ENCODE measurements around the gene ASH1L.

DNA sequence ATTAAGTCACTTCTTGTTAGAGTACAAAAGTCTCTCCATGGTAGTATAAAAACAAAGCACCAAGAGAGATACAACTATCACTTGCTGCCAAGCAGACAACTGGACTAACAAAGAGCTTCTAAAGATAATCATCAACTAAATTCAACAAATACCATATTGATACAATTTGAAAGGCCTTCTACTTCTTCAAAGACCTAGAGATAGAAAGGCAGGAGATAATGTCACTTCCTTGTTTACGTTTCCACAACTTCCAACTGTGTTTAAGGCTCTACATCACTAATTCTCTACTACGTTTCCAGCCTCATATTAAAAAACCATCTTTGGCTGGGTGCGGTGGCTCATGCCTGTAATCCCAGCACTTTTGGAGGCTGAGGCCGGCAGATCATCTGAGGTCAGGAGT, 104.5 kb downstream of the ASH1L start:
- TF ChIP-seq NR2C2 (CRISPR knock-in tag; IDR thresholded peaks at IDR 0.05) (no peak), OVOL2 (CRISPR knock-in tag; IDR thresholded peaks at IDR 0.05; ENCODE audit: borderline replicate concordance) (no peak), ETV6 (CRISPR knock-in tag; IDR thresholded peaks at IDR 0.05) (no peak), ZNF396 (CRISPR knock-in tag; IDR thresholded peaks at IDR 0.05; ENCODE audit: borderline replicate concordance) (no peak), NFYB (CRISPR knock-in tag; conservative IDR thresholded peaks at IDR 0.05; ENCODE audit: low read depth) (no peak), IRF2 (CRISPR knock-in tag; IDR thresholded peaks at IDR 0.05; ENCODE audit: borderline replicate concordance, low read depth) (no peak)
- TF ChIP-seq, protein P1, sequence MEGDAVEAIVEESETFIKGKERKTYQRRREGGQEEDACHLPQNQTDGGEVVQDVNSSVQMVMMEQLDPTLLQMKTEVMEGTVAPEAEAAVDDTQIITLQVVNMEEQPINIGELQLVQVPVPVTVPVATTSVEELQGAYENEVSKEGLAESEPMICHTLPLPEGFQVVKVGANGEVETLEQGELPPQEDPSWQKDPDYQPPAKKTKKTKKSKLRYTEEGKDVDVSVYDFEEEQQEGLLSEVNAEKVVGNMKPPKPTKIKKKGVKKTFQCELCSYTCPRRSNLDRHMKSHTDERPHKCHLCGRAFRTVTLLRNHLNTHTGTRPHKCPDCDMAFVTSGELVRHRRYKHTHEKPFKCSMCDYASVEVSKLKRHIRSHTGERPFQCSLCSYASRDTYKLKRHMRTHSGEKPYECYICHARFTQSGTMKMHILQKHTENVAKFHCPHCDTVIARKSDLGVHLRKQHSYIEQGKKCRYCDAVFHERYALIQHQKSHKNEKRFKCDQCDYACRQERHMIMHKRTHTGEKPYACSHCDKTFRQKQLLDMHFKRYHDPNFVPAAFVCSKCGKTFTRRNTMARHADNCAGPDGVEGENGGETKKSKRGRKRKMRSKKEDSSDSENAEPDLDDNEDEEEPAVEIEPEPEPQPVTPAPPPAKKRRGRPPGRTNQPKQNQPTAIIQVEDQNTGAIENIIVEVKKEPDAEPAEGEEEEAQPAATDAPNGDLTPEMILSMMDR (IDR thresholded peaks at IDR 0.05), result no peak
- TF ChIP-seq, protein P2, sequence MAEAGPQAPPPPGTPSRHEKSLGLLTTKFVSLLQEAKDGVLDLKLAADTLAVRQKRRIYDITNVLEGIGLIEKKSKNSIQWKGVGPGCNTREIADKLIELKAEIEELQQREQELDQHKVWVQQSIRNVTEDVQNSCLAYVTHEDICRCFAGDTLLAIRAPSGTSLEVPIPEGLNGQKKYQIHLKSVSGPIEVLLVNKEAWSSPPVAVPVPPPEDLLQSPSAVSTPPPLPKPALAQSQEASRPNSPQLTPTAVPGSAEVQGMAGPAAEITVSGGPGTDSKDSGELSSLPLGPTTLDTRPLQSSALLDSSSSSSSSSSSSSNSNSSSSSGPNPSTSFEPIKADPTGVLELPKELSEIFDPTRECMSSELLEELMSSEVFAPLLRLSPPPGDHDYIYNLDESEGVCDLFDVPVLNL (CRISPR knock-in tag; IDR thresholded peaks at IDR 0.05; ENCODE audit: borderline replicate concordance, low read depth), result no peak
- TF ChIP-seq, protein P3, sequence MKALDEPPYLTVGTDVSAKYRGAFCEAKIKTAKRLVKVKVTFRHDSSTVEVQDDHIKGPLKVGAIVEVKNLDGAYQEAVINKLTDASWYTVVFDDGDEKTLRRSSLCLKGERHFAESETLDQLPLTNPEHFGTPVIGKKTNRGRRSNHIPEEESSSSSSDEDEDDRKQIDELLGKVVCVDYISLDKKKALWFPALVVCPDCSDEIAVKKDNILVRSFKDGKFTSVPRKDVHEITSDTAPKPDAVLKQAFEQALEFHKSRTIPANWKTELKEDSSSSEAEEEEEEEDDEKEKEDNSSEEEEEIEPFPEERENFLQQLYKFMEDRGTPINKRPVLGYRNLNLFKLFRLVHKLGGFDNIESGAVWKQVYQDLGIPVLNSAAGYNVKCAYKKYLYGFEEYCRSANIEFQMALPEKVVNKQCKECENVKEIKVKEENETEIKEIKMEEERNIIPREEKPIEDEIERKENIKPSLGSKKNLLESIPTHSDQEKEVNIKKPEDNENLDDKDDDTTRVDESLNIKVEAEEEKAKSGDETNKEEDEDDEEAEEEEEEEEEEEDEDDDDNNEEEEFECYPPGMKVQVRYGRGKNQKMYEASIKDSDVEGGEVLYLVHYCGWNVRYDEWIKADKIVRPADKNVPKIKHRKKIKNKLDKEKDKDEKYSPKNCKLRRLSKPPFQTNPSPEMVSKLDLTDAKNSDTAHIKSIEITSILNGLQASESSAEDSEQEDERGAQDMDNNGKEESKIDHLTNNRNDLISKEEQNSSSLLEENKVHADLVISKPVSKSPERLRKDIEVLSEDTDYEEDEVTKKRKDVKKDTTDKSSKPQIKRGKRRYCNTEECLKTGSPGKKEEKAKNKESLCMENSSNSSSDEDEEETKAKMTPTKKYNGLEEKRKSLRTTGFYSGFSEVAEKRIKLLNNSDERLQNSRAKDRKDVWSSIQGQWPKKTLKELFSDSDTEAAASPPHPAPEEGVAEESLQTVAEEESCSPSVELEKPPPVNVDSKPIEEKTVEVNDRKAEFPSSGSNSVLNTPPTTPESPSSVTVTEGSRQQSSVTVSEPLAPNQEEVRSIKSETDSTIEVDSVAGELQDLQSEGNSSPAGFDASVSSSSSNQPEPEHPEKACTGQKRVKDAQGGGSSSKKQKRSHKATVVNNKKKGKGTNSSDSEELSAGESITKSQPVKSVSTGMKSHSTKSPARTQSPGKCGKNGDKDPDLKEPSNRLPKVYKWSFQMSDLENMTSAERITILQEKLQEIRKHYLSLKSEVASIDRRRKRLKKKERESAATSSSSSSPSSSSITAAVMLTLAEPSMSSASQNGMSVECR (CRISPR knock-in tag; IDR thresholded peaks at IDR 0.05; ENCODE audit: borderline replicate concordance), result no peak

Data from WTC11 (cell line).